OCI-LY1 (cell line): ENCODE results near the gene FNDC3A.

Experiments used
- EZH2 ChIP-seq: fragments of 200-600 bp; sonication (generic), shearing (Covaris generic); IDR thresholded peaks from 2 replicates; pipeline ENCODE4 v1.8.0; 2017; ENCODE audit warnings: borderline replicate concordance, mixed run types, mild to moderate bottlenecking, antibody characterized with exemption, low read length, moderate library complexity, mixed read lengths
- TF ChIP-seq, protein P1 (sequence below): fragments of 200-600 bp; sonication (generic), shearing (Covaris generic); IDR thresholded peaks from 2 replicates; pipeline ENCODE4 v1.5.1; 2017; ENCODE audit warnings: mild to moderate bottlenecking, antibody characterized with exemption, low read length, moderate library complexity, mixed read lengths

DNA sequence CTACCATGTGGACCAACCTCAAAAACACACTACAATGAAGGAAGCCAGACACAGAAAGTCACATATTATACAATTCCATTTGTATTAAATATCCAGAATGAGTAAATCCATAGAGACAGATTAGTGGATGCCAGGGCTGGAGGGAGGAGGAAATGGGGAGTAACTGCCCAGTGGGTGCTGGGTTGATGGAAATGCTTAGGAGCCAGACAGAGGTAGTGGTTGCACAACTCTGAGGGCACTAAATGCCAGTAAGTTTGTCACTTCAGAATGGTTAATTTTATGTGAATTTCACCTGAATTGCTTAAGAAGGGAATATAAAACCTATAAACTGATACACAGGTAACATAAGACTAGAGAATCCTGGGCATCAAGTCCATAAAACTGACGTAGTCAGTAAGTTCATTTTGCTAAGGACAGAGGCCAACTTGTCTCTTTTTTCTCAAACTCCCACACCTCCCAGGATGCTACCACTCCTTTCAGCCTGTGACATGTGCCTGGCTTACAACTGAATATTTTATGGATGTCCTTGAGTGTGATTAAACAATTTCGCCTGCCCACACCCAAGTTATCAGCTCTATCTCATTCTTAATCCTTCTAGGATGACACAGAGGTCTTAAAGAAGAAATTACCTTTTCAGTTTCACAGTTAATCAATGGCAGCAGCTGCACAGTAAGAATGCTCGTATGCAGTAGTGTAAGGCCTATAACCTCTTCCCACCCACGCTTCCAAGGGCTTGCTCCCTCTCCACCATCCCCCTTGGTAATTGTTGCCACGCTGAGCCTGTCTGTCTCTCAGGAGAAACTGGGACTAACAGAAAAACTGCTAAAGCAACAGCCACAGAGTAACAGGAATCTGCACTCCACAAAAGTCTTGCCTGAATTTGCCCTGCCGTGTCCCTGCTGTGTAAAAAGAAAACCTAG lies 238.5 kb downstream of the FNDC3A start:
- TF ChIP-seq, protein P1, sequence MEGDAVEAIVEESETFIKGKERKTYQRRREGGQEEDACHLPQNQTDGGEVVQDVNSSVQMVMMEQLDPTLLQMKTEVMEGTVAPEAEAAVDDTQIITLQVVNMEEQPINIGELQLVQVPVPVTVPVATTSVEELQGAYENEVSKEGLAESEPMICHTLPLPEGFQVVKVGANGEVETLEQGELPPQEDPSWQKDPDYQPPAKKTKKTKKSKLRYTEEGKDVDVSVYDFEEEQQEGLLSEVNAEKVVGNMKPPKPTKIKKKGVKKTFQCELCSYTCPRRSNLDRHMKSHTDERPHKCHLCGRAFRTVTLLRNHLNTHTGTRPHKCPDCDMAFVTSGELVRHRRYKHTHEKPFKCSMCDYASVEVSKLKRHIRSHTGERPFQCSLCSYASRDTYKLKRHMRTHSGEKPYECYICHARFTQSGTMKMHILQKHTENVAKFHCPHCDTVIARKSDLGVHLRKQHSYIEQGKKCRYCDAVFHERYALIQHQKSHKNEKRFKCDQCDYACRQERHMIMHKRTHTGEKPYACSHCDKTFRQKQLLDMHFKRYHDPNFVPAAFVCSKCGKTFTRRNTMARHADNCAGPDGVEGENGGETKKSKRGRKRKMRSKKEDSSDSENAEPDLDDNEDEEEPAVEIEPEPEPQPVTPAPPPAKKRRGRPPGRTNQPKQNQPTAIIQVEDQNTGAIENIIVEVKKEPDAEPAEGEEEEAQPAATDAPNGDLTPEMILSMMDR, result no peak
- no peak for TF ChIP-seq EZH2
